Sigmoid colon (tissue), 7 donors: ENCODE results near the gene PLA2G12A. TPM values are rescaled to one million over a fixed set of nuclear protein-coding genes. Genes with fewer than 3 reads are reported as not detected.
"Not testable (repeated sequence)": the region's sequence is repeated elsewhere in the genome, so short reads cannot be mapped to it uniquely, and the experiment has no call there.

Experiments used
- DNase-seq: peaks from one replicate; pipeline ENCODE4 v3.0.0-alpha.2; 2019
- H3K27ac ChIP-seq, 4 donors: fragments of 200-600 bp; sonication (generic); one replicate each; pipeline ENCODE4 v1.5.1; 2016 to 2019; ENCODE audit warnings: mild to moderate bottlenecking in 1 of 4
- H3K27me3 ChIP-seq, 3 donors: fragments of 200-600 bp; sonication (generic); one replicate each; pipeline ENCODE4 v1.5.1; 2019; ENCODE audit warnings: mild to moderate bottlenecking in 1 of 3
- H3K36me3 ChIP-seq, 4 donors: fragments of 200-600 bp; sonication (generic); one replicate each; pipeline ENCODE4 v1.5.1; 2016 to 2019
- H3K4me1 ChIP-seq, 4 donors: fragments of 200-600 bp; sonication (generic); one replicate each; pipeline ENCODE4 v1.5.1; 2017 to 2019
- H3K4me3 ChIP-seq, 4 donors: fragments of 200-600 bp; sonication (generic); one replicate each; pipeline ENCODE4 v1.5.1; 2017 to 2019; ENCODE audit warnings: mild to moderate bottlenecking in 2 of 4, moderate library complexity in 1 of 4
- H3K9me3 ChIP-seq, 4 donors: fragments of 200-600 bp in 3 of 4; sonication (generic) in 3 of 4; one replicate each; pipeline versions ENCODE4 v1.5.1 to v1.6.1; 2013 to 2019
- EP300 ChIP-seq, 4 donors: sonication (generic); formaldehyde crosslinking; IDR thresholded peaks; one replicate each; pipeline ENCODE4 v1.6.1; 2017; ENCODE audit warnings: antibody characterized with exemption in 4 of 4
- POLR2A ChIP-seq, 2 donors: fragments of 450-650 bp; IDR thresholded peaks; one replicate each; pipeline ENCODE4 v1.6.1; 2016; ENCODE audit warnings: antibody characterized with exemption in 2 of 2, mild to moderate bottlenecking in 2 of 2, moderate library complexity in 2 of 2
- POLR2AphosphoS5 ChIP-seq, 4 donors: sonication (generic); formaldehyde crosslinking; IDR thresholded peaks; one replicate each; pipeline ENCODE4 v1.6.1; 2017; ENCODE audit warnings: antibody characterized with exemption in 4 of 4
- WGBS, 2 donors: extraction: QIAGEN DNeasy Blood & Tissue Kit; methylation state at CpG; one replicate each; pipeline ENCODE4 v1.1.7; 2013; 5-methylcytosine and 5-hydroxymethylcytosine counted together
- intact Hi-C: fragments of 100-400 bp; cut with DNase I; formaldehyde crosslinking; loops from one replicate; pipeline ENCODE4 v1.15.1; 2023
- polyA plus RNA-seq, 3 donors: library from polyadenylated mRNA; stranded (reverse); fragments of 200-250 nt; gene quantifications; one replicate each; pipeline ENCODE4 v1.2.3, GENCODE V29; 2013
- total RNA-seq, 4 donors: library from RNA; depleted of rRNA; stranded (reverse); fragments of >200 nt; gene quantifications; one replicate each; pipeline ENCODE4 v1.1.0, GENCODE V29; 2016
- TF ChIP-seq, protein P1 (sequence below), 4 experiments: fragments of 450-650 bp in 3 of 4; fragments of 200-600 bp in 1 of 4; IDR thresholded peaks; one replicate each; pipeline ENCODE4 v1.5.1; 2016 to 2019; ENCODE audit warnings: antibody characterized with exemption in 4 of 4, mild to moderate bottlenecking in 3 of 4, moderate library complexity in 2 of 4
- donor health status: healthy with polysubstance abuse.
- donor health status: Bipolar disorder and iron deficiency.
- donor health status: healthy.

Gene PLA2G12A
- total and polyA plus RNA-seq, 7 donors, result 6.6 to 94.8 (median 22.8) TPM

DNA sequence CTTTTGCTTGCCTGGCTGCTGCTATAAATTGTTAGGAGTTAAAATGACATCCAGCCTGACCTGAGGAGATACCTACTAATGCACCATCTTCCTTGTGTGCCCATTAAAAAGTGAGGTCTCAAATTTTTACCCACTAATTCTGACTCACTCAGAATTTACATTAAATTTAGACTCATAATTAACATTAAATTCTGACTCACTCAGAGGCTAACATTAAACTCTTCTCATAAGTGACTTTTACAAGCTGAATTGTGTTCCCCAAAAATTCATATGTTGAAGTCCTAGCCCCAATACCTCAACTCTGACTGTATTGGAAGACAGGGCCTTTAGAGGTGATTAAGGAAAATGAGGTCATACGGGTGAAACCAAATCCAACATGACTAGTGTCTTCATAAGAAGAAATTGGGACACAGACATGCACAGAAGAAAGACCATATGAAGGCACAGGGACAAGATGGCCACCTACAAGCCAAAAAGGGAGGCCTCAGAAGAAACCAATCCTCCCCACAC is 38.4 kb downstream of the PLA2G12A start:
- TF ChIP-seq EP300 (IDR thresholded peaks at IDR 0.05), result no peak
- TF ChIP-seq POLR2A (IDR thresholded peaks at IDR 0.05), result no peak
- H3K27me3 ChIP-seq, result no peaks in the 10 kb centered on the region
- H3K9me3 ChIP-seq, result no peaks in the 10 kb centered on the region
- peaks cover 4 to 78% (median 8%) of the 10 kb centered on the region in 4 donors for H3K36me3 ChIP-seq
- H3K4me1 ChIP-seq, result no peaks in the 10 kb centered on the region
- no peak overlapping the region for H3K27ac ChIP-seq
- intact Hi-C loops, result no loop called here
- WGBS, 2 donors, result 90 to 95% methylated on average over 1 of the region's 1 CpG
- H3K4me3 ChIP-seq, result no peak overlapping the region
- DNase-seq, result no peak

DNA sequence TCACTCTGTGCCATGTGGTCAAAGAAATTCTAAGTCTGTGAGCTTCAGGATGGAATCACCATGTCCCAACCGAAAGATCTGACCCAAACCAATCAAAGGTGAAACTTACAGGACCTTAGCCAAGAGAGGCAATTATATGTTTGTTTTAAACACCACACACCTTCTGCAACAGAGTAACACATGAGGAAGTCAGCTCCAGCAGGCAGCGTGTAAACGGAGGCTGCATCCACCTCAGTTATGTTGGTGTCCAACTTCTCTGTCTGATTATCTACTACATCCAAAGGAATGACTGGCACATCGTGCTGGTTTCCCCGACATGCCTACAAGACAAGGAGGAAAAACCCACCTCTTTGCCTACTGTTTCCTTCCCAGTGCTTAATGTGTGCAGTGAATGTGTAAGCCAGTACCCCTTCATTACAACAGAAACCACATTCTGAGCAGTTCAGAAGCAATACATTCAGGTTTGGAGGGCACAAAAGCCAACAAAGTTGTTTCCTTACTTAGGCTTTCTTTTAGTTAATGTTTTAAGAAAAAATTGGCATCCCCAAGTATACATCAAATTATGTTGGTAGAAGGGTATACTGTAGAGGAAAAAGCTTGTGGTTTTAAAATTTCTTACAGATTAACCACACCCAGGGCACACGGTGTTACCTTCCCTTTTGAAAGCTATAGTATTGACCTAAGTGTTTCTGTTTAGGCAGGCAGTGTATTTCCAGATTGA is 39.0 kb downstream of the PLA2G12A start:
- WGBS, 2 donors, result 65 to 70% methylated on average over 6 of the region's 6 CpGs
- H3K4me3 ChIP-seq, result no peak overlapping the region
- TF ChIP-seq, protein P1, sequence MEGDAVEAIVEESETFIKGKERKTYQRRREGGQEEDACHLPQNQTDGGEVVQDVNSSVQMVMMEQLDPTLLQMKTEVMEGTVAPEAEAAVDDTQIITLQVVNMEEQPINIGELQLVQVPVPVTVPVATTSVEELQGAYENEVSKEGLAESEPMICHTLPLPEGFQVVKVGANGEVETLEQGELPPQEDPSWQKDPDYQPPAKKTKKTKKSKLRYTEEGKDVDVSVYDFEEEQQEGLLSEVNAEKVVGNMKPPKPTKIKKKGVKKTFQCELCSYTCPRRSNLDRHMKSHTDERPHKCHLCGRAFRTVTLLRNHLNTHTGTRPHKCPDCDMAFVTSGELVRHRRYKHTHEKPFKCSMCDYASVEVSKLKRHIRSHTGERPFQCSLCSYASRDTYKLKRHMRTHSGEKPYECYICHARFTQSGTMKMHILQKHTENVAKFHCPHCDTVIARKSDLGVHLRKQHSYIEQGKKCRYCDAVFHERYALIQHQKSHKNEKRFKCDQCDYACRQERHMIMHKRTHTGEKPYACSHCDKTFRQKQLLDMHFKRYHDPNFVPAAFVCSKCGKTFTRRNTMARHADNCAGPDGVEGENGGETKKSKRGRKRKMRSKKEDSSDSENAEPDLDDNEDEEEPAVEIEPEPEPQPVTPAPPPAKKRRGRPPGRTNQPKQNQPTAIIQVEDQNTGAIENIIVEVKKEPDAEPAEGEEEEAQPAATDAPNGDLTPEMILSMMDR (IDR thresholded peaks at IDR 0.05), result no peak
- no peak for TF ChIP-seq POLR2A (IDR thresholded peaks at IDR 0.05)
- TF ChIP-seq POLR2AphosphoS5 (IDR thresholded peaks at IDR 0.05), result no peak
- no peak for TF ChIP-seq EP300 (IDR thresholded peaks at IDR 0.05)
- peaks cover 0 to 77% (median 8%) of the 10 kb centered on the region in 4 donors for H3K36me3 ChIP-seq
- no peaks in the 10 kb centered on the region for H3K4me1 ChIP-seq
- intact Hi-C loops, result no loop called here
- H3K9me3 ChIP-seq, result no peaks in the 10 kb centered on the region
- no peaks in the 10 kb centered on the region for H3K27me3 ChIP-seq
- DNase-seq, result no peak
- no peak overlapping the region for H3K27ac ChIP-seq

DNA sequence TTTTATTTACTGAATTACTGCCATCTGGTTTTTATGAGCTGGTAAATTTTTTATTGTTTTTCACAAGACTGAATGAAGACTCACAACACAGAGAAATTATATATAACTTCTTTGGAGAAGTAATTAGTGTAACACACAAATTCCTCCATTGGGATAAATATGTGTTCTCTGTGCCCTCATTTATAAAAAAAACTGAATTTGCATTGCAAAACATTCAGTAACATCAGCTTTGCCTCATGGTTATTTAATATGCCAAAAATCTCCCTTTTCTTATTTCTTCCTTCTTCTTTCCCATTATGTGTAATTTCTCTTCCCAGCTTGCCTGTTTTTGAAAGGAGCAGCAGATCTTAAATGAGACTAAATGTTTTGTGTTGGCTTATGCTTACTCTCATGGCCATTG is 45.1 kb downstream of the PLA2G12A start:
- TF ChIP-seq, protein P1 (IDR thresholded peaks at IDR 0.05), result no peak
- TF ChIP-seq POLR2AphosphoS5 (IDR thresholded peaks at IDR 0.05) (no peak), EP300 (IDR thresholded peaks at IDR 0.05) (no peak), POLR2A (IDR thresholded peaks at IDR 0.05) (no peak)
- no peaks in the 10 kb centered on the region for H3K4me1 ChIP-seq

DNA sequence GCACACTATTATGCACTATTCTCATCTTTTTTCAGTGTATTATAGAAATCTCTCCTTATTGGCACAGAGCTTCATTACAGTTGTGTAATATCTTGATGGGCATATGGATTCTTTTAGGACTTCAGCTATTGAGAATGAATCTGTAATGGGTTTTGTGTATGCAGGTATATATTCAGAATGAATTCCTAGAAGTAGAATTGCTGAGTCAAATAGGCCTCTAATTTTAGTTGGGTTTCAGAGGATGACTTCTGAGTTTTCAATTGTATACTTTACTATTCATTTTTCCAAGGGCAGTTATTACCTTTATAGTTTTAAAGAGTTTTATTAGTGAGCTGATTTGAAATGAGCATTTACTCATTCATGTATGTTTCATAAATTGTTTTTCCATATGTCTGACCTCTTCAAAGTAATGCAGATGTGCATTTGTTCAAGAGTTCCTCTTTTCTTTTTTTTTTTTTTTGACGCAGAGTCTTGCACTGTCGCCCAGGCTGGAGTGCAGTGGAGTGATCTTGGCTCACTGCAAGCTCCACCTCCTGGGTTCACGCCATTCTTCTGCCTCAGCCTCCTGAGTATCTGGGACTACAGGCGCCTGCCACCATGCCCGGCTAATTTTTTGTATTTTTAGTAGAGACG is 46.1 kb downstream of the PLA2G12A start:
- Histone ChIP-seq H3K4me1 (no peaks in the 10 kb centered on the region), H3K4me3 (no peak overlapping the region), H3K27me3 (no peaks in the 10 kb centered on the region), H3K9me3 (no peaks in the 10 kb centered on the region), H3K36me3 (peaks cover 0 to 20% (median 2%) of the 10 kb centered on the region in 4 donors), H3K27ac (no peak overlapping the region)
- TF ChIP-seq POLR2AphosphoS5 (IDR thresholded peaks at IDR 0.05) (no peak), EP300 (IDR thresholded peaks at IDR 0.05) (no peak), POLR2A (IDR thresholded peaks at IDR 0.05) (no peak)
- TF ChIP-seq, protein P1 (IDR thresholded peaks at IDR 0.05), result no peak
- no peak for DNase-seq
- intact Hi-C loops, result no loop called here
- 84 to 96% methylated on average over 6 of the region's 6 CpGs for WGBS, 2 donors

More for the DNA sequence above, 45.1 kb downstream of the PLA2G12A start:
- DNase-seq, result no peak
- Histone ChIP-seq H3K27me3 (no peaks in the 10 kb centered on the region), H3K4me3 (no peak overlapping the region), H3K9me3 (no peaks in the 10 kb centered on the region), H3K27ac (no peak overlapping the region), H3K36me3 (peaks cover 0 to 30% (median 2%) of the 10 kb centered on the region in 4 donors)
- intact Hi-C loops, result no loop called here

DNA sequence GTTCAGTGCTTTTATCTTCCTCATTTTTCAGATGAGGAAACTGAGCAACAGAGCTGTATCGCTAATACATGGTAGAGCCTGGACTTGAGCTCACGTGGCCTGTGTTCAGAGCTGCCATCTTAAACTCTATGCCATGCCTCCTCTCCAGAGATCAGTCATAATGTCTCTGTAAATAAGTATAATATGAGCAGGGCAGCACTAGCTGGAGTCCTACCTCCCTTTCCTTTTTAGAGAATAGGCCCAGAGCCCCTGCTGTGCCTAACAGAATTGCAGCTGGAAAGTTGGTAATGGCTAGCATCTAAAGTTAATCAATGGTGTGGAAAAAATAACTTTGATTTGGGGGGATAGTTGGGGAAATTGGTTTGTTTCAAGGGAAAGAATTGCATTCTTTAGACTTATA is 47.0 kb downstream of the PLA2G12A start:
- Histone ChIP-seq H3K9me3 (no peaks in the 10 kb centered on the region), H3K27me3 (no peaks in the 10 kb centered on the region), H3K27ac (no peak overlapping the region), H3K4me1 (no peaks in the 10 kb centered on the region), H3K4me3 (no peak overlapping the region), H3K36me3 (peaks cover 0 to 17% (median 2%) of the 10 kb centered on the region in 4 donors)
- no peak for DNase-seq
- TF ChIP-seq, protein P1 (IDR thresholded peaks at IDR 0.05), result no peak
- no peak for TF ChIP-seq POLR2A (IDR thresholded peaks at IDR 0.05)
- no peak for TF ChIP-seq POLR2AphosphoS5 (IDR thresholded peaks at IDR 0.05)
- no peak for TF ChIP-seq EP300 (IDR thresholded peaks at IDR 0.05)
- WGBS, 2 donors, result 95 to 98% methylated on average over 2 of the region's 2 CpGs
- intact Hi-C loops, result no loop called here

DNA sequence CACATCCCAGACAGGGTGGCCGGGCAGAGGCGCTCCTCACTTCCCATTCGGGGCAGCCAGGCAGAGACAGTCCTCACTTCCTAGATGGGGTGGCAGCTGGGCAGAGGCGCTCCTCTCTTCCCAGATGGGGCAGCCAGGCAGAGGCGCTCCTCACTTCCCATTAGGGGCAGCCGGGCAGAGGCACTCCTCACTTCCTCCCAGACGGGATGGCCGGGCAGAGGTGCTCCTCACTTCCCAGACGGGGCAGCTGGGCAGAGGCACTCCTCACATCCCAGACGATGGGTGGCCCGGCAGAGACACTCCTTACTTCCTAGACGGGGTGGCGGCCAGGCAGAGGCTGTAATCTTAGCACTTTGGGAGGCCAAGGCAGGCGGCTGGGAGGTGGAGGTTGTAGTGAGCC is 50.9 kb downstream of the PLA2G12A start:
- intact Hi-C loops, H3K36me3 ChIP-seq, H3K27me3 ChIP-seq, H3K4me3 ChIP-seq, H3K4me1 ChIP-seq, DNase-seq, H3K27ac ChIP-seq, H3K9me3 ChIP-seq: not testable (repeated sequence)
- WGBS, 2 donors, result 97 to 98% methylated on average over 14 of the region's 14 CpGs

DNA sequence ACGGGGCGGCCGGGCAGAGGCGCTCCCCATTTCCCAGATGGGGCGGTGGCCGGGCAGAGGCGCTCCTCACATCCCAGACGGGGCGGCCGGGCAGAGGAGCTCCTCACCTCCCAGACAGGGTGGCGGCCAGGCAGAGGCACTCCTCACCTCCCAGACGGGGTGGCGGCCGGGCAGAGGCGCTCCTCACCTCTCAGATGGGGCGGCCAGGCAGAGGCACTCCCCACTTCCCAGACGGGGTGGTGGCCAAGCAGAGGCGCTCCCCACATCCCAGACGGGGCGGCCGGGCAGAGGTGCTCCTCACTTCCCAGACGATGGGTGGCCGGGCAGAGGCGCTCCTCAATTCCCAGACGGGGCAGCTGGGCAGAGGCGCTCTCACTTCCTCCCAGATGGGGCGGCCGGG is 51.4 kb downstream of the PLA2G12A start:
- H3K4me3 ChIP-seq, intact Hi-C loops, H3K27me3 ChIP-seq, H3K36me3 ChIP-seq, H3K9me3 ChIP-seq, H3K27ac ChIP-seq, H3K4me1 ChIP-seq, DNase-seq: not testable (repeated sequence)
- 96% methylated on average over 28 of the region's 28 CpGs for WGBS, 2 donors
